Breast epithelium (tissue), 4 donors: Measurements from ENCODE around the gene LDB1. TPM values are rescaled to one million over a fixed set of nuclear protein-coding genes. Genes with fewer than 3 reads are reported as not detected.

Experiments used
- DNase-seq, 2 donors: peaks; one replicate each; pipeline ENCODE4 v3.0.0-alpha.2; 2019; ENCODE audit warnings: low spot score in 2 of 2
- H3K27ac ChIP-seq, 2 donors: fragments of 200-600 bp; sonication (generic) in 1 of 2; one replicate each; pipeline ENCODE4 v1.5.1; 2016 to 2019; ENCODE audit warnings: mild to moderate bottlenecking in 1 of 2
- H3K27me3 ChIP-seq, 2 donors: fragments of 200-600 bp; sonication (generic) in 1 of 2; one replicate each; pipeline versions ENCODE4 v1.5.1 to v1.6.0; 2017 to 2019; ENCODE audit warnings: control low read depth in 1 of 2, mild to moderate bottlenecking in 1 of 2
- H3K36me3 ChIP-seq: fragments of 200-600 bp; one replicate; pipeline ENCODE4 v1.5.1; 2019
- H3K4me1 ChIP-seq, 2 donors: fragments of 200-600 bp; sonication (generic); one replicate each; pipeline ENCODE4 v1.5.1; 2016 to 2019; ENCODE audit warnings: control low read depth in 1 of 2
- H3K4me3 ChIP-seq, 3 donors: fragments of 200-600 bp; sonication (generic); 1 replicate in 2 of 3; 2 replicates in 1 of 3; pipeline ENCODE4 v1.5.1; 2016 to 2019; ENCODE audit warnings: mild to moderate bottlenecking in 3 of 3, moderate library complexity in 2 of 3
- H3K9me3 ChIP-seq, 2 donors: fragments of 200-600 bp; sonication (generic) in 1 of 2; one replicate each; pipeline ENCODE4 v1.5.1; 2016 to 2019; ENCODE audit warnings: control low read depth in 1 of 2
- POLR2A ChIP-seq: fragments of 450-650 bp; IDR thresholded peaks from one replicate; pipeline ENCODE4 v1.6.1; 2016; ENCODE audit warnings: antibody characterized with exemption, mild to moderate bottlenecking, moderate library complexity
- POLR2AphosphoS5 ChIP-seq, 3 donors: sonication (generic); formaldehyde crosslinking; IDR thresholded peaks; one replicate each; pipeline ENCODE4 v1.6.1; 2017; ENCODE audit warnings: antibody characterized with exemption in 3 of 3
- intact Hi-C: fragments of 100-400 bp; cut with DNase I; formaldehyde crosslinking; loops from one replicate; pipeline ENCODE4 v1.15.1; 2023; ENCODE audit warnings: low total_unique reads
- total RNA-seq, 3 donors: library from RNA; depleted of rRNA; stranded (reverse); fragments of >200 nt; gene quantifications; one replicate each; pipeline ENCODE4 v1.1.0, GENCODE V29; 2016
- TF ChIP-seq, protein P1 (sequence below), 3 donors: fragments of 450-650 bp; IDR thresholded peaks; one replicate each; pipeline ENCODE4 v1.5.1; 2016 to 2017; ENCODE audit warnings: antibody characterized with exemption in 3 of 3, mild to moderate bottlenecking in 3 of 3, moderate library complexity in 3 of 3

Gene LDB1
- total RNA-seq, 3 donors from 2014 or later, result 29.6 to 53.6 (median 43.6) TPM

DNA sequence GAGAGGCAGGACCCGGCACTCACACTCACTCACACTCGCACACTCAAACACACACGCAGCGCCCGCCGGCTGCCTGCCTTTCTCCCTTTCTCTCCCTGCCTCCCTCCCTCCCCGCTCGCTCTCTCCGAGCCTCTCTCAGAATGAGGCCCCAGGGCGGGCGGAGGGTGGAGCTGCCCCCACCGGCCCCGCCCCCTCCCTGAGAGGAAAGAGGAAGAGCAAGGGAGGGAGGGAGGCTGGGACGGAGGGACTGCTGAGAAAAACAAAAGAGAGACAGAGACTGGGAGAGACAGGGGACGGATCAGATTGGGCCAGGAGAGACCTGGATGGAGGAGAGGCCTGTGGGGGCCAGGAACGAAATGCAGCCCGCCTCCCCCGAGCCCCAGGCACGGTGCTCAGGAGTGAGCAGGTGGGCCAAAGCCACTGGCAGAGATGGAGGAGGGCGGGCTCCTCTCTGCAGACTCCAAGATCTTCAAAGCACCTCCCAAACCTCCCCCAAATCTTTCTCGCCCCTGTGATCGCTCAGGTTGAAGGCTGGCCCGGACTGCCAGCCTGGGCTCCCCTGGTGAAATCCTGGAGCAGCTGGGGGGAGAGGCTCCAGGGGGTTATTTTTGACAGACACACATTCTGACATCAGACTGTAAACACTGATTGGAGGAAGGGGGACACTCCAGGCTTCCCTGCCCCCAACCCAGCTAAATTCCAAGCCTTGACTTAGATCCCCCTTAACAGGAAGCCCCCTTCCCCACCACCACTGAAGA, 5.1 kb downstream of the LDB1 start:
- peaks cover 12% of the 10 kb centered on the region for H3K36me3 ChIP-seq
- no peaks in the 10 kb centered on the region for H3K9me3 ChIP-seq
- peak overlapping the region; percentile 68 to 96 (median 74) for H3K4me3 ChIP-seq
- intact Hi-C loops, result no loop called here
- H3K4me1 ChIP-seq, result peaks cover 27 to 49% of the 10 kb centered on the region in 2 donors
- DNase-seq, result peak; percentile 91 to 92
- no peaks in the 10 kb centered on the region for H3K27me3 ChIP-seq
- TF ChIP-seq, protein P1, sequence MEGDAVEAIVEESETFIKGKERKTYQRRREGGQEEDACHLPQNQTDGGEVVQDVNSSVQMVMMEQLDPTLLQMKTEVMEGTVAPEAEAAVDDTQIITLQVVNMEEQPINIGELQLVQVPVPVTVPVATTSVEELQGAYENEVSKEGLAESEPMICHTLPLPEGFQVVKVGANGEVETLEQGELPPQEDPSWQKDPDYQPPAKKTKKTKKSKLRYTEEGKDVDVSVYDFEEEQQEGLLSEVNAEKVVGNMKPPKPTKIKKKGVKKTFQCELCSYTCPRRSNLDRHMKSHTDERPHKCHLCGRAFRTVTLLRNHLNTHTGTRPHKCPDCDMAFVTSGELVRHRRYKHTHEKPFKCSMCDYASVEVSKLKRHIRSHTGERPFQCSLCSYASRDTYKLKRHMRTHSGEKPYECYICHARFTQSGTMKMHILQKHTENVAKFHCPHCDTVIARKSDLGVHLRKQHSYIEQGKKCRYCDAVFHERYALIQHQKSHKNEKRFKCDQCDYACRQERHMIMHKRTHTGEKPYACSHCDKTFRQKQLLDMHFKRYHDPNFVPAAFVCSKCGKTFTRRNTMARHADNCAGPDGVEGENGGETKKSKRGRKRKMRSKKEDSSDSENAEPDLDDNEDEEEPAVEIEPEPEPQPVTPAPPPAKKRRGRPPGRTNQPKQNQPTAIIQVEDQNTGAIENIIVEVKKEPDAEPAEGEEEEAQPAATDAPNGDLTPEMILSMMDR (IDR thresholded peaks at IDR 0.05), result no peak
- peak; percentile 23 for TF ChIP-seq POLR2A
- peak; percentile 33 to 68 (median 38) for TF ChIP-seq POLR2AphosphoS5 (IDR thresholded peaks at IDR 0.05)
- H3K27ac ChIP-seq, result peak overlapping the region; percentile 98 to 100

DNA sequence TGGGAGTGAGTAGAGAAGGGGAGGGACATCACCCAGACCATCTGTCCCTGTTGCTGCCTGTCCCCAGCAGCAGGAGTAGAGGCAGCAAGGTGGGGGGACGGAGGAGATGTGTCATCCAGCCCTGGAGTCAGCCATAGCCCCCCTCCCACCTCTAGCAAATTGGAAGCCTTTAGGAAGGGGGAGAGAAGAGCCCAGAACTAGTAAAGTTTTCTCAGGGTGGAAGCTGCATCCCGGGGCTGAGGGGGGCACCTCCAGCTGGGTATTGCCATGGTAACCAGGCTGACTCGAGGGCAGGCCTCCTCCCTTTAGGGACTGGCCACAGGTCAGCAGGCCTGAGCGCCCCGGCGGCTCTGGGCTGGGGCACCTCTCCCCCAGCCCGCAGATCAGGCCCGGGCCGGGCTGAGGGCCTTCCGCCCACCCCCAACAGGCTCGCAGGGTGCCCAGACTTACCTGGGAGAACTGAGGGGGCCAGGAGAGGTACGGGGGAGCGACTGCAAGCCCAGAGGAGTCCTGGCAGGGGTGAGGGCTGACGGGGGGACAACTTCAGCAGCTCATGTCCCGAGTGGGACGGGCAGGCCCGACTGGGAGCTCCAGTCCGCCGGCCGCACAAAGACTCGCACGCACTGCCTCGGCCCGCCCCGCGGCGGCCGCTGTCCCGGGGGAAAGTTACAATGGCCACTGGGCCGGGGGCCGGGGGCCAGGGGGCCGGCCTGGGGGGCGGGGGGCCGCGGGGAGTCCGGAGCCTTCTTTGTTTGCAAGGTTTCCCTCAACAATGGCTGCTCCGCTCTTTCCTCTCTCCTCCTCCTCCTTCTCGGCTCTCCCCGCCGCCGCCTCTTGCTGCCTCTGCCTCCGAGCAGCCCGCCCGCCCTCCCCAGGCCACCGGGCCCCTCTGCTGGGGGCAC, 6.0 kb downstream of the LDB1 start:
- Histone ChIP-seq H3K27me3 (no peaks in the 10 kb centered on the region), H3K4me3 (peak overlapping the region; percentile 68 to 96 (median 74)), H3K9me3 (no peaks in the 10 kb centered on the region), H3K4me1 (peaks cover 27 to 49% of the 10 kb centered on the region in 2 donors), H3K27ac (peak overlapping the region; percentile 98 to 100), H3K36me3 (peaks cover 19% of the 10 kb centered on the region)
- DNase-seq, result no peak
- intact Hi-C loops, result no loop called here
- TF ChIP-seq, protein P1 (IDR thresholded peaks at IDR 0.05), result no peak
- no peak for TF ChIP-seq POLR2A
- no peak for TF ChIP-seq POLR2AphosphoS5 (IDR thresholded peaks at IDR 0.05)

GRCh38 chr10:102113261-102113955, 6.8 kb downstream of the LDB1 start:
- H3K27ac ChIP-seq, result peak overlapping the region; percentile 98 to 100
- peaks cover 27% of the 10 kb centered on the region for H3K36me3 ChIP-seq
- peak overlapping the region; percentile 68 to 96 (median 74) for H3K4me3 ChIP-seq
- DNase-seq, result no peak
- TF ChIP-seq, protein P1 (IDR thresholded peaks at IDR 0.05), result no peak
- TF ChIP-seq POLR2AphosphoS5 (IDR thresholded peaks at IDR 0.05) (no peak), POLR2A (no peak)
- intact Hi-C loops, result no loop called here
- peaks cover 27 to 43% of the 10 kb centered on the region in 2 donors for H3K4me1 ChIP-seq
- no peaks in the 10 kb centered on the region for H3K27me3 ChIP-seq
- H3K9me3 ChIP-seq, result no peaks in the 10 kb centered on the region

DNA sequence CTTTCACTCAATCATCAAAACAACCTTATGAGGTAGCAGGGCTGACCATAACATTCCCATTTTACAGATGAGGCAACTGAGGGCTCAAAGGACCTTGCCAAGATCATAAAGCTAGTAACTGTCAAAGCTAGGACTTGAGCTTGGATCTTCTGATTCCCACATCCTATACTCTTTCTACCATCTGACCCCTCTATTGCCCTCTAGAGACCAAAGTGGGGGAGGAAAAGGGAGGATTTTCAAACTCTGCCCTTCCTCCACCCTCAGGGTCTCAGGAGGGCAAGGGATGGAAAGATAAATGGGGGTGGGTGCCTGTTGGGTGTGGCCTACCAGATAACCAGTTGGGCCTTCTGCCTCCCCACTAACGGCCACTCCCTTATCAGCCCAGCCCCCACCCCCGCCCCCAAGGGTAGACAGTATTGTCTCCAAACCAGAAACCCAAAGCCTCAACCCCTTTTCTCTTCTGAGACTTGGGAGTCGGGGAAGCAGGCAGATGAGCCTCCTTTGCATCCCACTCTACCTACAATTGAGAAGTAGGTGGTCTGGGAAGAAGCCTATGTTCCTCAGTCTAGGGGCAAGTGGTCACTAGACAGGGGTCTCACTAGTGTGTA, 7.9 kb downstream of the LDB1 start:
- Histone ChIP-seq H3K4me1 (peaks cover 20 to 32% of the 10 kb centered on the region in 2 donors), H3K27ac (peak overlapping the region; percentile 66 to 98), H3K9me3 (no peaks in the 10 kb centered on the region), H3K4me3 (no peak overlapping the region), H3K36me3 (peaks cover 30% of the 10 kb centered on the region), H3K27me3 (no peaks in the 10 kb centered on the region)
- TF ChIP-seq POLR2AphosphoS5 (IDR thresholded peaks at IDR 0.05) (no peak), POLR2A (no peak)
- TF ChIP-seq, protein P1 (IDR thresholded peaks at IDR 0.05), result no peak
- intact Hi-C loops, result no loop called here
- DNase-seq, result no peak
